H1 (cell line): Measurements from ENCODE around the gene PPP1R15B. TPM values are rescaled to one million over a fixed set of nuclear protein-coding genes. Genes with fewer than 3 reads are reported as not detected.

Experiments
- CTCF ChIA-PET: fragments of 300-600 bp; sonication (Branson Sonifier 250); formaldehyde crosslinking; loops from one replicate; lab custom pipeline; 2021; ENCODE audit not compliant: partially characterized antibody; lab: Charles Lee
- POLR2A ChIA-PET: fragments of 300-600 bp; sonication (Branson Sonifier 250); formaldehyde crosslinking; loops from one replicate; lab custom pipeline; 2021; ENCODE audit warnings: inconsistent platforms; ENCODE audit not compliant: partially characterized antibody; lab: Charles Lee
- DNase-seq, 2 experiments: peaks; one replicate each; pipeline versions ENCODE4 v3.0.0 to v3.0.0-alpha.2; 2010 to 2022; ENCODE audit warnings: low spot score in 2 of 2, low read depth in 1 of 2, mixed read lengths in 1 of 2
- FAIRE-seq: peaks from 2 replicates; lab custom pipeline; 2011; peaks lifted over from hg19 to GRCh38; lab: Jason Lieb, UNC
- H2AFZ ChIP-seq: 2 replicates; pipeline ENCODE4 v1.8.1; 2012; ENCODE audit warnings: low read length, inconsistent platforms
- H2AK5ac ChIP-seq: 2 replicates; pipeline ENCODE4 v1.6.1; 2013; ENCODE audit warnings: low read depth, low read length
- H2BK120ac ChIP-seq: replicated peaks from 2 replicates; pipeline ENCODE3; 2013; ENCODE audit warnings: low read depth, low read length, inconsistent platforms
- H2BK12ac ChIP-seq: 2 replicates; pipeline ENCODE4 v1.6.1; 2013; ENCODE audit warnings: low read depth, low read length
- H2BK15ac ChIP-seq: 2 replicates; pipeline ENCODE4 v1.6.1; 2013; ENCODE audit warnings: low read length
- H2BK20ac ChIP-seq: 2 replicates; pipeline ENCODE4 v1.6.1; 2013; ENCODE audit warnings: low read length
- H2BK5ac ChIP-seq: 2 replicates; pipeline ENCODE4 v1.6.1; 2013; ENCODE audit warnings: low read depth, low read length
- H3K14ac ChIP-seq: 2 replicates; pipeline ENCODE4 v1.6.1; 2013; ENCODE audit warnings: inconsistent platforms; ENCODE audit not compliant: insufficient read length
- H3K18ac ChIP-seq: 2 replicates; pipeline ENCODE4 v1.6.1; 2013; ENCODE audit warnings: low read length; ENCODE audit errors: extremely low read depth
- H3K23ac ChIP-seq: 2 replicates; pipeline ENCODE4 v1.6.1; 2013; ENCODE audit warnings: inconsistent platforms; ENCODE audit not compliant: insufficient read length
- H3K23me2 ChIP-seq: 2 replicates; pipeline ENCODE4 v1.6.1; 2013; ENCODE audit warnings: low read depth, low read length
- H3K27ac ChIP-seq: 2 replicates; pipeline ENCODE4 v1.6.1; 2011; ENCODE audit warnings: low read depth, low read length, inconsistent platforms
- H3K27me3 ChIP-seq, 4 experiments: replicated peaks in 1 of 4; 1 replicate in 1 of 4; 2 replicates in 3 of 4; pipeline versions ENCODE4 v1.6.1 to v1.8.1; 2011 to 2013; ENCODE audit warnings: low read length in 3 of 4, mild to moderate bottlenecking in 3 of 4, inconsistent platforms in 2 of 4, mixed read lengths in 2 of 4, moderate library complexity in 1 of 4; ENCODE audit not compliant: control insufficient read depth in 3 of 4, insufficient read depth in 3 of 4; ENCODE audit errors: extremely low read depth in 1 of 4
- H3K36me3 ChIP-seq, 4 experiments: 2 replicates each; pipeline versions ENCODE4 v1.6.1 to v1.8.1; 2011 to 2013; ENCODE audit warnings: mild to moderate bottlenecking in 4 of 4, low read length in 3 of 4, moderate library complexity in 2 of 4, control low read depth in 1 of 4, inconsistent platforms in 1 of 4; ENCODE audit not compliant: insufficient read depth in 4 of 4, control insufficient read depth in 2 of 4
- H3K4ac ChIP-seq: replicated peaks from 2 replicates; pipeline ENCODE3; 2013; ENCODE audit warnings: low read length, low read depth, mixed read lengths, inconsistent platforms; ENCODE audit not compliant: insufficient read length
- H3K4me1 ChIP-seq, 4 experiments: replicated peaks in 1 of 4; 1 replicate in 1 of 4; 2 replicates in 3 of 4; pipeline versions ENCODE4 v1.6.1 to v1.8.1; 2011 to 2013; ENCODE audit warnings: low read length in 3 of 4, inconsistent platforms in 2 of 4, mixed read lengths in 1 of 4; ENCODE audit not compliant: insufficient read depth in 4 of 4, control insufficient read depth in 3 of 4
- H3K4me2 ChIP-seq, 2 experiments: 2 replicates each; pipeline versions ENCODE4 v1.6.1 to v1.8.1; 2011 to 2013; ENCODE audit warnings: low read depth in 2 of 2, low read length in 2 of 2, control low read depth in 1 of 2, inconsistent platforms in 1 of 2, mild to moderate bottlenecking in 1 of 2; ENCODE audit not compliant: insufficient read depth in 1 of 2
- H3K4me3 ChIP-seq, 4 experiments: fragments of 200-600, 300-600 bp in 1 of 4; sonication (generic), shearing (Covaris generic), sonication (Bioruptor Twin) in 1 of 4; 2 replicates each; pipeline versions ENCODE4 v1.5.1 to v1.8.1; 2011 to 2016; ENCODE audit warnings: low read length in 4 of 4, low read depth in 3 of 4, control low read depth in 2 of 4, inconsistent platforms in 2 of 4, mild to moderate bottlenecking in 2 of 4, mixed read lengths in 1 of 4, moderate library complexity in 1 of 4; ENCODE audit not compliant: insufficient read depth in 2 of 4; ENCODE audit errors: extremely low read depth in 1 of 4
- H3K56ac ChIP-seq: replicated peaks from 2 replicates; pipeline ENCODE3; 2013; ENCODE audit warnings: low read depth, mild to moderate bottlenecking, mixed read lengths, low read length, inconsistent platforms; ENCODE audit not compliant: insufficient read length
- H3K79me1 ChIP-seq: 2 replicates; pipeline ENCODE4 v1.6.1; 2013; ENCODE audit warnings: low read depth, low read length, control low read depth
- H3K79me2 ChIP-seq, 2 experiments: 2 replicates each; pipeline versions ENCODE4 v1.6.1 to v1.8.1; 2012 to 2013; ENCODE audit warnings: low read length in 2 of 2, mild to moderate bottlenecking in 2 of 2, inconsistent platforms in 1 of 2; ENCODE audit not compliant: insufficient read depth in 2 of 2, control insufficient read depth in 1 of 2
- H3K9ac ChIP-seq, 4 experiments: replicated peaks in 1 of 4; 1 replicate in 1 of 4; 2 replicates in 3 of 4; pipeline versions ENCODE4 v1.6.1 to v1.8.1; 2011 to 2013; ENCODE audit warnings: low read depth in 3 of 4, low read length in 3 of 4, control low read depth in 2 of 4, mild to moderate bottlenecking in 2 of 4, moderate library complexity in 2 of 4, inconsistent platforms in 1 of 4; ENCODE audit errors: extremely low read depth in 1 of 4
- H3K9me3 ChIP-seq, 2 experiments: 2 replicates each; pipeline versions ENCODE4 v1.6.1 to v1.8.1; 2012 to 2013; ENCODE audit warnings: mild to moderate bottlenecking in 2 of 2, moderate library complexity in 2 of 2, control low read depth in 1 of 2, inconsistent platforms in 1 of 2, low read depth in 1 of 2, low read length in 1 of 2, mixed read lengths in 1 of 2; ENCODE audit not compliant: insufficient read depth in 2 of 2
- H4K20me1 ChIP-seq, 2 experiments: replicated peaks in 1 of 2; 2 replicates each; pipeline versions ENCODE3 to v1.8.1; 2011 to 2013; ENCODE audit warnings: inconsistent platforms in 2 of 2, low read length in 2 of 2, mild to moderate bottlenecking in 1 of 2; ENCODE audit not compliant: insufficient read depth in 2 of 2, control insufficient read depth in 1 of 2
- H4K5ac ChIP-seq: 2 replicates; pipeline ENCODE4 v1.6.1; 2013; ENCODE audit warnings: low read length, low read depth, mixed read lengths, inconsistent platforms; ENCODE audit not compliant: insufficient read length
- H4K8ac ChIP-seq: 2 replicates; pipeline ENCODE4 v1.8.0; 2013; ENCODE audit warnings: mild to moderate bottlenecking, moderate library complexity, low read length, inconsistent platforms; ENCODE audit not compliant: insufficient read depth; ENCODE audit errors: extremely low read depth
- H4K91ac ChIP-seq: replicated peaks from 2 replicates; pipeline ENCODE3; 2013; ENCODE audit warnings: low read length, mixed read lengths, inconsistent platforms; ENCODE audit not compliant: insufficient read length
- CBX8 ChIP-seq: fragments of 300-800, 300-1000 bp; sonication (generic); IDR thresholded peaks from 2 replicates; pipeline ENCODE4 v1.7.1; 2016; ENCODE audit warnings: low read depth, low read length, borderline replicate concordance
- CTCF ChIP-seq, 3 experiments: IDR thresholded peaks; 1 replicate in 2 of 3; 2 replicates in 1 of 3; pipeline versions ENCODE4 v1.5.1 to v1.6.1; 2011; ENCODE audit warnings: low read length in 3 of 3, mild to moderate bottlenecking in 3 of 3, inconsistent platforms in 2 of 3, low read depth in 1 of 3, moderate library complexity in 1 of 3; ENCODE audit not compliant: insufficient read depth in 1 of 3; ENCODE audit errors: control extremely low read depth in 1 of 3
- E2F6 ChIP-seq: IDR thresholded peaks from 2 replicates; pipeline ENCODE4 v1.6.1; 2012; ENCODE audit warnings: inconsistent platforms
- HDAC2 ChIP-seq, 2 experiments: fragments of 300-600 bp in 1 of 2; sonication (generic) in 1 of 2; IDR thresholded peaks; 2 replicates each; pipeline ENCODE4 v1.6.1; 2011 to 2012; ENCODE audit warnings: low read depth in 2 of 2, low read length in 2 of 2, mild to moderate bottlenecking in 2 of 2, moderate library complexity in 2 of 2, borderline replicate concordance in 1 of 2, inconsistent platforms in 1 of 2
- NRF1 ChIP-seq: IDR thresholded peaks from 2 replicates; pipeline ENCODE4 v1.6.1; 2011; ENCODE audit warnings: mild to moderate bottlenecking, low read depth, low read length, improper control_type of control experiment
- RFX5 ChIP-seq: IDR thresholded peaks from 2 replicates; pipeline ENCODE4 v1.6.1; 2011; ENCODE audit warnings: low read depth, low read length, improper control_type of control experiment, borderline replicate concordance
- SP2 ChIP-seq: IDR thresholded peaks from 2 replicates; pipeline ENCODE4 v1.6.1; 2012; ENCODE audit warnings: mild to moderate bottlenecking, low read length, inconsistent platforms
- TCF12 ChIP-seq: IDR thresholded peaks from 2 replicates; pipeline ENCODE4 v1.6.1; 2011; ENCODE audit warnings: low read depth, mild to moderate bottlenecking, low read length
- YY1 ChIP-seq: IDR thresholded peaks from 2 replicates; pipeline ENCODE4 v1.6.1; 2011; ENCODE audit warnings: low read depth, mild to moderate bottlenecking, low read length
- WGBS, 2 experiments: shearing (Covaris generic) in 1 of 2; methylation state at CpG; one replicate each; pipeline versions ENCODE4 v1.1.6 to v1.1.7; 2013 to 2015; ENCODE audit warnings: low lambda C conversion rate in 2 of 2, mixed read lengths in 2 of 2, inconsistent platforms in 1 of 2, low coverage in 1 of 2, missing lambda C conversion rate in 1 of 2; ENCODE audit not compliant: insufficient replicate concordance in 2 of 2, insufficient coverage in 1 of 2, insufficient read length in 1 of 2; ENCODE audit errors: extremely low coverage in 1 of 2, missing lambda C conversion rate in 1 of 2; 5-methylcytosine and 5-hydroxymethylcytosine counted together
- polyA plus RNA-seq, 7 experiments: library from polyadenylated mRNA; depleted of rRNA in 3 of 7; stranded (reverse) in 5 of 7; unstranded in 2 of 7; fragments of >200 nt in 5 of 7; fragments of 200-250 nt in 2 of 7; gene quantifications; 1 replicate in 5 of 7; 2 replicates in 1 of 7; 4 replicates in 1 of 7; pipeline versions ENCODE4 v1.2.1 to v1.2.3, GENCODE V29; 2011 to 2013; ENCODE audit warnings: missing spikeins in 2 of 7, mixed read lengths in 2 of 7
- total RNA-seq: library from RNA; stranded (reverse); fragmentation: NEBNext Ultra II Directional; extraction: Animal tissue kit (Norgen Biotek cat#: 25700); gene quantifications from 2 replicates; pipeline ENCODE4 v1.2.1, GENCODE V29; 2021

Gene PPP1R15B
- total and polyA plus RNA-seq, 2 of the 8 experiments (the other 6 are each of a cell fraction or from before 2014, with no cell fraction given) = 14.4 to 72.2 TPM

- no peak overlapping the region for H2BK15ac ChIP-seq
- no peak for TF ChIP-seq TCF12
- no peak for TF ChIP-seq NRF1
- no peak for TF ChIP-seq E2F6
- no peak for TF ChIP-seq HDAC2 (IDR thresholded peaks at IDR 0.05; ENCODE audit: borderline replicate concordance in 1 of 2, low read depth in 2 of 2, low read length in 2 of 2)
- TF ChIP-seq RFX5 = no peak
- no peak for TF ChIP-seq YY1
- TF ChIP-seq CTCF (IDR thresholded peaks at IDR 0.05; ENCODE audit: control extremely low read depth in 1 of 3, insufficient read depth in 1 of 3, low read depth in 1 of 3, low read length in 3 of 3) = no peak
- TF ChIP-seq CBX8 = no peak
- TF ChIP-seq SP2 = no peak
These were observed 41.4 kb downstream of the PPP1R15B start for GRCh38 chr1:204370176-204370575.

More at GRCh38 chr1:204370176-204370575, 41.4 kb downstream of the PPP1R15B start:
- no peak overlapping the region for H3K18ac ChIP-seq
- no peak overlapping the region for H2BK5ac ChIP-seq
- whole genome bisulfite sequencing, 2 experiments = 82% methylated on average over 8 of the region's 10 CpGs; no CpG with 5 or more reads in 1 of the 2 experiments
- H3K27me3 ChIP-seq = peaks cover 0 to 4% (median 0%) of the 10 kb centered on the region in 4 experiments; a peak in 1 of 7 replicates
- H2AFZ ChIP-seq = no peak overlapping the region
- H3K56ac ChIP-seq = no peak overlapping the region
- H3K36me3 ChIP-seq = no peaks in the 10 kb centered on the region
- no peaks in the 10 kb centered on the region for H3K4me1 ChIP-seq
- no peak overlapping the region for H4K91ac ChIP-seq
- H3K4me3 ChIP-seq = no peak overlapping the region
- H3K23ac ChIP-seq = no peak overlapping the region
- H3K4ac ChIP-seq = no peak overlapping the region
- H3K23me2 ChIP-seq = no peaks in the 10 kb centered on the region
- no peaks in the 10 kb centered on the region for H3K79me2 ChIP-seq
- DNase-seq (no peak), FAIRE-seq (no peak)
- H3K14ac ChIP-seq = no peak overlapping the region
- POLR2A ChIA-PET = interaction anchor here (0.9 to 1.2 kb wide), 2 partner anchors 8 to 25 kb away, joined by 3 read pairs; no protein-coding TSS in a partner anchor
- no peak overlapping the region for H2AK5ac ChIP-seq
- no peaks in the 10 kb centered on the region for H4K20me1 ChIP-seq
- no peak overlapping the region for H3K4me2 ChIP-seq
- H2BK12ac ChIP-seq = no peak overlapping the region
- no peak overlapping the region for H3K9ac ChIP-seq
- no peak overlapping the region for H2BK20ac ChIP-seq
- H2BK120ac ChIP-seq = no peak overlapping the region
- H3K9me3 ChIP-seq = no peaks in the 10 kb centered on the region
- no peaks in the 10 kb centered on the region for H3K79me1 ChIP-seq
- no peak overlapping the region for H3K27ac ChIP-seq
- no peak overlapping the region for H4K8ac ChIP-seq
- H4K5ac ChIP-seq = no peak overlapping the region
- CTCF ChIA-PET = interaction anchor here (0.7 to 11.3 kb wide), 13 partner anchors 9 to 208 kb away, joined by 3 to 107 read pairs (median 6); partner anchors contain the start of genes GOLT1A and PLEKHA6
